Endothelial cell of umbilical vein (primary cell): ENCODE results near the gene IFI6. TPM values are rescaled to one million over a fixed set of nuclear protein-coding genes. Genes with fewer than 3 reads are reported as not detected.
A peak's percentile ranks its signal among the peaks of the same experiment; 100 is the strongest.

Source experiments
- BruUV-seq: library from RNA; stranded (reverse); fragments of 400-500 nt; replicated peaks from 2 replicates; lab custom pipeline; 2021; lab: Mats Ljungman, UMichigan
- CTCF ChIA-PET: fragments of 300-600, 350-600 bp; sonication (Branson Sonifier 250); formaldehyde crosslinking; loops from one replicate; lab custom pipeline; 2021; ENCODE audit warnings: antibody characterized with exemption, inconsistent platforms; lab: Charles Lee
- POLR2A ChIA-PET: fragments of 300-600, 350-600 bp; sonication (Branson Sonifier 250); formaldehyde crosslinking; loops from one replicate; lab custom pipeline; 2021; ENCODE audit warnings: antibody characterized with exemption, inconsistent platforms; lab: Charles Lee
- DNase-seq: peaks from one replicate; pipeline ENCODE4 v3.0.0-alpha.2; 2011; ENCODE audit warnings: low read depth, low spot score
- FAIRE-seq: peaks from 2 replicates; lab custom pipeline; 2011; peaks lifted over from hg19 to GRCh38; lab: Jason Lieb, UNC
- H2AFZ ChIP-seq: 2 replicates; pipeline ENCODE4 v1.6.0; 2012; ENCODE audit warnings: low read depth, low read length, control low read depth, inconsistent platforms
- H3K27ac ChIP-seq: 2 replicates; pipeline ENCODE4 v1.5.1; 2011; ENCODE audit warnings: low read depth, mild to moderate bottlenecking, control low read depth, low read length, moderate library complexity; ENCODE audit not compliant: insufficient read depth
- H3K27me3 ChIP-seq, 2 experiments: 2 replicates each; pipeline versions ENCODE4 v1.6.0 to v1.6.1; 2011; ENCODE audit warnings: low read length in 2 of 2, mixed read lengths in 1 of 2; ENCODE audit not compliant: control insufficient read depth in 2 of 2, insufficient read depth in 2 of 2
- H3K36me3 ChIP-seq, 2 experiments: 2 replicates in 1 of 2; 3 replicates in 1 of 2; pipeline ENCODE4 v1.5.1; 2011; ENCODE audit warnings: low read length in 2 of 2, mild to moderate bottlenecking in 1 of 2, moderate library complexity in 1 of 2; ENCODE audit not compliant: control insufficient read depth in 2 of 2, insufficient read depth in 2 of 2; ENCODE audit errors: extremely low read depth in 1 of 2
- H3K4me1 ChIP-seq: 3 replicates; pipeline ENCODE4 v1.5.1; 2011; ENCODE audit warnings: mild to moderate bottlenecking, low read length; ENCODE audit not compliant: control insufficient read depth, insufficient read depth; ENCODE audit errors: extremely low read depth
- H3K4me2 ChIP-seq: 2 replicates; pipeline ENCODE4 v1.6.1; 2011; ENCODE audit warnings: low read length, control low read depth, mixed read lengths; ENCODE audit not compliant: insufficient read depth
- H3K4me3 ChIP-seq, 3 experiments: fragments of 200-600 bp in 1 of 3; sonication (generic), shearing (Covaris generic) in 1 of 3; replicated peaks in 1 of 3; 2 replicates each; pipeline ENCODE4 v1.5.1; 2011 to 2016; ENCODE audit warnings: control low read depth in 3 of 3, low read length in 3 of 3, mild to moderate bottlenecking in 2 of 3, inconsistent platforms in 1 of 3, low read depth in 1 of 3, moderate library complexity in 1 of 3; ENCODE audit not compliant: insufficient read depth in 1 of 3
- H3K79me2 ChIP-seq: 2 replicates; pipeline ENCODE4 v1.6.0; 2012; ENCODE audit warnings: low read length, inconsistent platforms; ENCODE audit not compliant: control insufficient read depth, insufficient read depth
- H3K9ac ChIP-seq: replicated peaks from 2 replicates; pipeline ENCODE3; 2011; ENCODE audit warnings: low read length, control low read depth; ENCODE audit not compliant: insufficient read depth; ENCODE audit errors: extremely low read depth
- H3K9me1 ChIP-seq: replicated peaks from 3 replicates; pipeline ENCODE4 v1.6.0; 2011; ENCODE audit warnings: mild to moderate bottlenecking, low read length; ENCODE audit not compliant: control insufficient read depth, insufficient read depth; ENCODE audit errors: extremely low read depth
- H3K9me3 ChIP-seq: replicated peaks from 2 replicates; pipeline ENCODE4 v1.5.1; 2012; ENCODE audit warnings: low read length, inconsistent platforms; ENCODE audit not compliant: control insufficient read depth, insufficient read depth
- H4K20me1 ChIP-seq: replicated peaks from 2 replicates; pipeline ENCODE3; 2011; ENCODE audit warnings: mild to moderate bottlenecking, low read length; ENCODE audit not compliant: control insufficient read depth, insufficient read depth; ENCODE audit errors: extremely low read depth
- CTCF ChIP-seq, 2 donors: IDR thresholded peaks; 1 replicate in 1 of 2; 2 replicates in 1 of 2; pipeline ENCODE4 v1.5.1; 2011; ENCODE audit warnings: low read length in 2 of 2, mild to moderate bottlenecking in 2 of 2, moderate library complexity in 2 of 2, control low read depth in 1 of 2, inconsistent platforms in 1 of 2, low read depth in 1 of 2; ENCODE audit not compliant: insufficient read depth in 1 of 2; ENCODE audit errors: extremely low read depth in 1 of 2
- EZH2 ChIP-seq: IDR thresholded peaks from 2 replicates; pipeline ENCODE4 v1.6.1; 2012; ENCODE audit warnings: borderline replicate concordance, low read depth, mild to moderate bottlenecking, moderate library complexity, low read length, inconsistent platforms; ENCODE audit not compliant: severe bottlenecking
- FOS ChIP-seq: IDR thresholded peaks from 2 replicates; pipeline ENCODE4 v1.6.1; 2011; ENCODE audit warnings: mild to moderate bottlenecking, low read length, moderate library complexity, borderline replicate concordance; ENCODE audit not compliant: insufficient read depth
- GATA2 ChIP-seq: IDR thresholded peaks from 2 replicates; pipeline ENCODE4 v1.7.0; 2011; ENCODE audit warnings: low read depth, mild to moderate bottlenecking, moderate library complexity, mixed read lengths, low read length; ENCODE audit not compliant: insufficient read length, insufficient read depth
- JUN ChIP-seq: IDR thresholded peaks from 2 replicates; pipeline ENCODE4 v1.6.1; 2011; ENCODE audit warnings: borderline replicate concordance, low read depth; ENCODE audit not compliant: insufficient read length, insufficient read depth
- MAX ChIP-seq: IDR thresholded peaks from 2 replicates; pipeline ENCODE4 v1.6.1; 2011; ENCODE audit not compliant: insufficient read depth, insufficient read length
- MYC ChIP-seq: IDR thresholded peaks from one replicate; pipeline ENCODE4 v1.6.1; 2011; ENCODE audit warnings: mild to moderate bottlenecking, low read depth, low read length
- POLR2A ChIP-seq: IDR thresholded peaks from 2 replicates; pipeline ENCODE4 v1.6.1; 2012; ENCODE audit warnings: low read depth, mild to moderate bottlenecking, control low read depth, low read length
- POLR2AphosphoS5 ChIP-seq: IDR thresholded peaks from 2 replicates; pipeline ENCODE4 v1.6.1; 2012; ENCODE audit warnings: low read depth, mild to moderate bottlenecking, control low read depth, low read length, moderate library complexity; ENCODE audit not compliant: insufficient read depth
- dilution Hi-C: fragments of 300-500 bp; cut with MboI; formaldehyde crosslinking; loops from one replicate; pipeline ENCODE4 v1.15.0; 2019; ENCODE audit warnings: low sequenced_read_pairs; ENCODE audit not compliant: extremely low pct_ligation_motif_present
- intact Hi-C: fragments of 100-400 bp; cut with micrococcal nuclease; formaldehyde crosslinking; loops from one replicate; pipeline ENCODE4 v1.10.0; 2022
- polyA plus RNA-seq, 4 experiments: library from polyadenylated mRNA; depleted of rRNA in 3 of 4; stranded (reverse) in 3 of 4; unstranded in 1 of 4; fragments of >200 nt; gene quantifications; 2 replicates each; pipeline versions ENCODE4 v1.2.1 to v1.2.3, GENCODE V29; 2011 to 2012; ENCODE audit warnings: missing spikeins in 1 of 4
- total RNA-seq: library from RNA; stranded (reverse); gene quantifications from 2 replicates; pipeline ENCODE4 v1.2.3, GENCODE V29; 2021

The IFI6 gene
- total and polyA plus RNA-seq, 2 donors (not counting 3 experiments of a cell fraction or from before 2014, with no cell fraction given): 28.4 to 47.9 TPM

- FAIRE-seq (no peak), DNase-seq (peak; percentile 31)
- ChIA-PET CTCF (interaction anchor here (1.1 to 2.3 kb wide), 6 partner anchors 12 to 255 kb away, joined by 3 to 19 read pairs (median 6); no protein-coding TSS in a partner anchor), POLR2A (no interaction called here)
- no peaks in the 10 kb centered on the region for H3K27me3 ChIP-seq
- H4K20me1 ChIP-seq: no peaks in the 10 kb centered on the region
- H3K9ac ChIP-seq: no peak overlapping the region
- dilution Hi-C loops (no loop called here), intact Hi-C loops (no loop called here)
- no peaks in the 10 kb centered on the region for H3K36me3 ChIP-seq
- H3K79me2 ChIP-seq: no peaks in the 10 kb centered on the region
- no peak overlapping the region for H3K4me3 ChIP-seq
- H2AFZ ChIP-seq: peak overlapping the region; percentile 14
- no peaks in the 10 kb centered on the region for H3K4me1 ChIP-seq
- H3K9me3 ChIP-seq: no peaks in the 10 kb centered on the region
- no peak overlapping the region for H3K4me2 ChIP-seq
- H3K27ac ChIP-seq: no peak overlapping the region
- no TSS peak for BruUV-seq
- H3K9me1 ChIP-seq: no peaks in the 10 kb centered on the region
- no peak for TF ChIP-seq POLR2A
- no peak for TF ChIP-seq POLR2AphosphoS5
- TF ChIP-seq MYC: no peak
- TF ChIP-seq FOS: no peak
- TF ChIP-seq GATA2: no peak
- no peak for TF ChIP-seq JUN
- no peak for TF ChIP-seq EZH2
- TF ChIP-seq MAX: no peak
- TF ChIP-seq CTCF (IDR thresholded peaks at IDR 0.05; ENCODE audit: extremely low read depth in 1 of 2, insufficient read depth in 1 of 2, low read depth in 1 of 2, low read length in 2 of 2): no peak
Measured at GRCh38 chr1:27650539-27651175, 21.3 kb downstream of the IFI6 start.
